ENCODE data around the gene CAPN2.

The CAPN2 gene

GRCh38 chr1:223738465-223739365, 26.4 kb downstream of the CAPN2 start:
- ChIA-PET POLR2A (interaction anchor here (1.2 to 1.4 kb wide), 4 partner anchors 10 to 329 kb away, joined by 3 to 4 read pairs (median 3); no protein-coding TSS in a partner anchor), CTCF (interaction anchor here (0.6 to 5.9 kb wide), 9 partner anchors 11 to 605 kb away, joined by 3 to 37 read pairs (median 3); no protein-coding TSS in a partner anchor)
- Histone ChIP-seq H3K4me1 (ENCODE audit: control insufficient read depth, insufficient read depth, low read length) (peaks cover 26% of the 10 kb centered on the region), H3K9me3 (ENCODE audit: control insufficient read depth, insufficient read depth, low read depth, low read length) (no peaks in the 10 kb centered on the region), H3K27ac (ENCODE audit: extremely low read depth, low read depth, low read length) (no peak overlapping the region), H3K4me3 (ENCODE audit: low read depth, low read length) (no peak overlapping the region), H3K36me3 (ENCODE audit: control insufficient read depth in 2 of 2, insufficient read depth in 1 of 2, low read length in 2 of 2) (peaks cover 0 to 10% of the 10 kb centered on the region in 2 experiments; a peak in 2 of 3 replicates)
- TF ChIP-seq MYNN (tag by site-specific recombination; IDR thresholded peaks at IDR 0.05; ENCODE audit: borderline replicate concordance) (no peak), ZBTB1 (tag by site-specific recombination; IDR thresholded peaks at IDR 0.05) (no peak), YY2 (tag by site-specific recombination; IDR thresholded peaks at IDR 0.05) (no peak; the same call in 1 of the 2 replicates), MZF1 (tag by site-specific recombination; IDR thresholded peaks at IDR 0.05; ENCODE audit: borderline replicate concordance) (no peak), ZBTB48 (tag by site-specific recombination; IDR thresholded peaks at IDR 0.05) (no peak), ZNF658 (tag by site-specific recombination; IDR thresholded peaks at IDR 0.05) (no peak), KLF17 (tag by site-specific recombination; IDR thresholded peaks at IDR 0.05) (no peak), ZXDB (tag by site-specific recombination; IDR thresholded peaks at IDR 0.05) (0 out of 2 replicates have a peak, but pooled peaks have one; percentile 29), ZNF394 (tag by site-specific recombination; IDR thresholded peaks at IDR 0.05; ENCODE audit: borderline replicate concordance) (peak; percentile 57; the same call in 1 of the 2 replicates), TRIM28 (IDR thresholded peaks at IDR 0.05; ENCODE audit: borderline replicate concordance, low read length) (peak; percentile 88), ZNF707 (tag by site-specific recombination; IDR thresholded peaks at IDR 0.05) (no peak), ZNF266 (tag by site-specific recombination; IDR thresholded peaks at IDR 0.05; ENCODE audit: low read depth) (no peak), GLI2 (tag by site-specific recombination; IDR thresholded peaks at IDR 0.05; ENCODE audit: borderline replicate concordance, low read depth) (no peak), ZNF292 (tag by site-specific recombination; IDR thresholded peaks at IDR 0.05; ENCODE audit: borderline replicate concordance, low read depth) (no peak), ZNF146 (tag by site-specific recombination; IDR thresholded peaks at IDR 0.05) (no peak), YY1 (tag by site-specific recombination; IDR thresholded peaks at IDR 0.05) (no peak), ZNF623 (tag by site-specific recombination; IDR thresholded peaks at IDR 0.05) (no peak), ZNF223 (tag by site-specific recombination; IDR thresholded peaks at IDR 0.05) (no peak), SALL2 (tag by site-specific recombination; IDR thresholded peaks at IDR 0.05; ENCODE audit: borderline replicate concordance) (no peak), ZNF18 (tag by site-specific recombination; IDR thresholded peaks at IDR 0.05) (peak; percentile 39; the same call in 1 of the 2 replicates), ZNF561 (tag by site-specific recombination; IDR thresholded peaks at IDR 0.05; ENCODE audit: borderline replicate concordance) (peak; percentile 57; the same call in 1 of the 2 replicates), ZNF280D (tag by site-specific recombination; IDR thresholded peaks at IDR 0.05) (no peak), ZNF654 (tag by site-specific recombination; IDR thresholded peaks at IDR 0.05; ENCODE audit: low read depth) (no peak), ZSCAN30 (tag by site-specific recombination; IDR thresholded peaks at IDR 0.05) (peak; percentile 22; the same call in 1 of the 2 replicates), ZNF184 (tag by site-specific recombination; IDR thresholded peaks at IDR 0.05) (no peak), ZNF121 (tag by site-specific recombination; IDR thresholded peaks at IDR 0.05) (no peak), PATZ1 (tag by site-specific recombination; IDR thresholded peaks at IDR 0.05) (no peak), GLIS2 (tag by site-specific recombination; IDR thresholded peaks at IDR 0.05) (peak; percentile 23; the same call in 1 of the 2 replicates), ZNF830 (tag by site-specific recombination; IDR thresholded peaks at IDR 0.05; ENCODE audit: low read depth) (no peak)

Measured in HEK293 (cell line).